MCF 10A (cell line): Measurements from ENCODE around the gene SPN. TPM values are rescaled to one million over a fixed set of nuclear protein-coding genes. Genes with fewer than 3 reads are reported as not detected.

Source experiments
- BruUV-seq: library from RNA; stranded (reverse); fragments of 400-500 nt; replicated peaks from 2 replicates; lab custom pipeline; 2021; lab: Mats Ljungman, UMichigan
- CTCF ChIA-PET: fragments of 300-600 bp; sonication (Branson Sonifier 250); formaldehyde crosslinking; extraction: SDS; loops from one replicate; lab custom pipeline; 2021; ENCODE audit warnings: antibody characterized with exemption, inconsistent platforms; lab: Yijun Ruan, JAX
- POLR2A ChIA-PET: fragments of 300-600, 350-650 bp; sonication (Branson Sonifier 250); formaldehyde crosslinking; extraction: SDS; loops from one replicate; lab custom pipeline; 2020; ENCODE audit warnings: antibody characterized with exemption, inconsistent platforms; lab: Yijun Ruan, JAX
- DNase-seq: peaks from one replicate; pipeline ENCODE4 v3.0.0-alpha.2; 2018; ENCODE audit not compliant: unreplicated experiment
- H3K27ac Mint-ChIP-seq: one replicate; pipeline ENCODE4 v1.8.0; 2022; ENCODE audit warnings: mild to moderate bottlenecking, low read depth, mixed read lengths; ENCODE audit not compliant: unreplicated experiment
- H3K27me3 Mint-ChIP-seq: one replicate; pipeline ENCODE4 v1.8.0; 2022; ENCODE audit warnings: mixed read lengths; ENCODE audit not compliant: insufficient read depth, unreplicated experiment
- H3K36me3 Mint-ChIP-seq: one replicate; pipeline ENCODE4 v1.8.0; 2022; ENCODE audit warnings: mild to moderate bottlenecking, moderate library complexity, mixed read lengths; ENCODE audit not compliant: insufficient read depth, unreplicated experiment
- H3K4me1 Mint-ChIP-seq: one replicate; pipeline ENCODE4 v1.8.0; 2022; ENCODE audit warnings: mixed read lengths; ENCODE audit not compliant: insufficient read depth, unreplicated experiment
- H3K4me3 Mint-ChIP-seq: one replicate; pipeline ENCODE4 v1.8.0; 2022; ENCODE audit warnings: mild to moderate bottlenecking, moderate library complexity, mixed read lengths; ENCODE audit not compliant: unreplicated experiment
- H3K9me3 Mint-ChIP-seq: one replicate; pipeline ENCODE4 v1.8.0; 2022; ENCODE audit warnings: mixed read lengths; ENCODE audit not compliant: unreplicated experiment
- intact Hi-C: fragments of 100-400 bp; cut with micrococcal nuclease; formaldehyde crosslinking; loops from 2 replicates; pipeline ENCODE4 v1.14.1; 2022
- total RNA-seq: library from RNA; stranded (reverse); gene quantifications from 2 replicates; pipeline ENCODE4 v1.2.3, GENCODE V29; 2022
- TF ChIP-seq, protein P1 (sequence below): fragments of 200-600 bp; IDR thresholded peaks from one replicate; pipeline ENCODE4 v1.8.0; 2022; ENCODE audit warnings: antibody characterized with exemption, mild to moderate bottlenecking; ENCODE audit not compliant: unreplicated experiment

Gene SPN
- total RNA-seq, 1 experiment from 2014 or later, result not detected

DNA sequence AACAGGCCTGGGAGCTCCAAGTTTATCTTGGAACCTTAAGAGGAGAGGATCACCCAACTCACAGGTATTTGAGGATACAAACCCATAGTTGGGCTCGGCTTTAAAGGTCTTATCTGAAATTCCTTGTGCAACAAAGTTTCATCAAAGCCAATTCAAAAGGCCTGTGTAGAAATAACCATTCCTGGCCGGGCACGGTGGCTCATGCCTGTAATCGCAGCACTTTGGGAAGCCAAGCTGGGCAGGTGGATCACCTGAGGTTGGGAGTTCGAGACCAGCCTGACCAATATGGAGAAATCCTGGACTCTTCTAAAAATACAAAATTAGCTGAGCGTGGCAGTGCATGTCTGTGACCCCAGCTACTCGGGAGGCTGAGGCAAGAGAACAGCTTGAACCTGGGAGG is 54.1 kb downstream of the SPN start:
- BruUV-seq, result no TSS peak
- no peak for DNase-seq
- Mint-ChIP-seq H3K4me3 (no peak overlapping the region), H3K27ac (no peak overlapping the region), H3K4me1 (peaks cover 6% of the 10 kb centered on the region), H3K9me3 (no peaks in the 10 kb centered on the region), H3K27me3 (peaks cover 11% of the 10 kb centered on the region), H3K36me3 (no peaks in the 10 kb centered on the region)
- CTCF ChIA-PET, result interaction anchor here (0.8 to 2.6 kb wide), 4 partner anchors 13 to 306 kb away, joined by 3 to 19 read pairs (median 4); partner anchors contain the start of gene C16orf92
- POLR2A ChIA-PET, result interaction anchor here (1.1 kb wide), 1 partner anchor 728 kb away, joined by 3 read pairs; no protein-coding TSS in a partner anchor
- TF ChIP-seq, protein P1, sequence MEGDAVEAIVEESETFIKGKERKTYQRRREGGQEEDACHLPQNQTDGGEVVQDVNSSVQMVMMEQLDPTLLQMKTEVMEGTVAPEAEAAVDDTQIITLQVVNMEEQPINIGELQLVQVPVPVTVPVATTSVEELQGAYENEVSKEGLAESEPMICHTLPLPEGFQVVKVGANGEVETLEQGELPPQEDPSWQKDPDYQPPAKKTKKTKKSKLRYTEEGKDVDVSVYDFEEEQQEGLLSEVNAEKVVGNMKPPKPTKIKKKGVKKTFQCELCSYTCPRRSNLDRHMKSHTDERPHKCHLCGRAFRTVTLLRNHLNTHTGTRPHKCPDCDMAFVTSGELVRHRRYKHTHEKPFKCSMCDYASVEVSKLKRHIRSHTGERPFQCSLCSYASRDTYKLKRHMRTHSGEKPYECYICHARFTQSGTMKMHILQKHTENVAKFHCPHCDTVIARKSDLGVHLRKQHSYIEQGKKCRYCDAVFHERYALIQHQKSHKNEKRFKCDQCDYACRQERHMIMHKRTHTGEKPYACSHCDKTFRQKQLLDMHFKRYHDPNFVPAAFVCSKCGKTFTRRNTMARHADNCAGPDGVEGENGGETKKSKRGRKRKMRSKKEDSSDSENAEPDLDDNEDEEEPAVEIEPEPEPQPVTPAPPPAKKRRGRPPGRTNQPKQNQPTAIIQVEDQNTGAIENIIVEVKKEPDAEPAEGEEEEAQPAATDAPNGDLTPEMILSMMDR, result no peak
- intact Hi-C loops, result no loop called here

DNA sequence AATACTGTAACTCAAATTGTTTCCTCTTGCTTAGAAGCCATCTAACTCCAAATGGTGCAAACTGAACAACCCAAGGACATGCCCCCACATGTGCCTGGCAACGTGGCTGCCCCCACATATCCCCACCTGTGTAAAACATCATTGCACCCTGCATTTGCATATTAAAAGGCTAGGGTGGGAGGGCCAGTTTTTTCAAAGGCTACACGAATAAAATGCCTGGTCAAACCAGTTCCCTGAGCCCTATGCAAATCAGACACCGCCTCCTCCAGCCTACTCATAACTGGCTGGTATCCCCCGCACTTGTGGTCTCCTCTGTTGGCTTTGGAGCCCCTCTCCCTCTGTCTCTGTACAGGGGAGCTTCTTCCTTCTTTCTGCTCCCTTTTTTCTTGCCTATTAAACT is 56.0 kb downstream of the SPN start:
- Mint-ChIP-seq H3K9me3 (no peaks in the 10 kb centered on the region), H3K27ac (no peak overlapping the region), H3K4me1 (peaks cover 6% of the 10 kb centered on the region), H3K36me3 (no peaks in the 10 kb centered on the region), H3K4me3 (no peak overlapping the region), H3K27me3 (peaks cover 11% of the 10 kb centered on the region)
- intact Hi-C loops, result no loop called here
- ChIA-PET CTCF (interaction anchor here (0.6 to 1.6 kb wide), 4 partner anchors 11 to 696 kb away, joined by 3 to 7 read pairs (median 5); no protein-coding TSS in a partner anchor), POLR2A (no interaction called here)
- TF ChIP-seq, protein P1, result no peak
- BruUV-seq, result no TSS peak
- no peak for DNase-seq

Other genes with a start within 250 kb of the SPN start
- 5.7 and 6.5 TPM in 2 replicates for gene BOLA2, start 208.9 kb upstream of the SPN start, total RNA-seq
- 29.9 and 37.0 TPM in 2 replicates for gene SLX1B, start 208.7 kb upstream of the SPN start, total RNA-seq
- 1.2 and 5.5 TPM in 2 replicates for gene SULT1A4, start 203.3 kb upstream of the SPN start, total RNA-seq
- 73.6 and 91.4 TPM in 2 replicates for gene NPIPB12, start 156.8 kb upstream of the SPN start, total RNA-seq
- not detected in 2 replicates for gene QPRT, start 15.9 kb downstream of the SPN start, total RNA-seq
- gene C16orf54, start 82.7 kb downstream of the SPN start, total RNA-seq, result not detected in 2 replicates
- gene ZG16, start 115.0 kb downstream of the SPN start, total RNA-seq, result not detected in 2 replicates
- 36.3 and 53.8 TPM in 2 replicates for gene KIF22, start 127.5 kb downstream of the SPN start, total RNA-seq
- 185 and 194 TPM in 2 replicates for gene MAZ, start 143.3 kb downstream of the SPN start, total RNA-seq
- gene PRRT2, start 148.9 kb downstream of the SPN start, total RNA-seq, result 0.42 and 0.96 TPM in 2 replicates
- gene PAGR1, start 152.9 kb downstream of the SPN start, total RNA-seq, result 21.3 and 25.0 TPM in 2 replicates
- gene MVP, start 157.2 kb downstream of the SPN start, total RNA-seq, result 56.5 and 71.9 TPM in 2 replicates
- 41.3 and 42.7 TPM in 2 replicates for gene CDIPT, start 200.0 kb downstream of the SPN start, total RNA-seq
- gene SEZ6L2, start 236.3 kb downstream of the SPN start, total RNA-seq, result 1.9 and 3.2 TPM in 2 replicates
- 4.8 and 5.7 TPM in 2 replicates for gene ASPHD1, start 237.2 kb downstream of the SPN start, total RNA-seq